Stimulated activated CD4-positive, alpha-beta T cell treated with anti-CD3 and anti-CD28 coated beads, Interleukin-4, amount 100 ng/mL, for 48 hours (primary cell): ENCODE data around the gene TAF11L12.
"Not testable (repeated sequence)": the region's sequence is repeated elsewhere in the genome, so short reads cannot be mapped to it uniquely, and the experiment has no call there.

Experiments
- DNase-seq, 2 donors: peaks; one replicate each; pipeline ENCODE4 v3.0.0-alpha.2; 2020; ENCODE audit warnings: low read depth in 2 of 2

The TAF11L12 gene

GRCh38 chr5:17610092-17610491 is at the start of gene TAF11L12:
Gene TAF11L12 (plus strand): TSS chr5:17610392.
- DNase-seq = not testable (repeated sequence)

DNA sequence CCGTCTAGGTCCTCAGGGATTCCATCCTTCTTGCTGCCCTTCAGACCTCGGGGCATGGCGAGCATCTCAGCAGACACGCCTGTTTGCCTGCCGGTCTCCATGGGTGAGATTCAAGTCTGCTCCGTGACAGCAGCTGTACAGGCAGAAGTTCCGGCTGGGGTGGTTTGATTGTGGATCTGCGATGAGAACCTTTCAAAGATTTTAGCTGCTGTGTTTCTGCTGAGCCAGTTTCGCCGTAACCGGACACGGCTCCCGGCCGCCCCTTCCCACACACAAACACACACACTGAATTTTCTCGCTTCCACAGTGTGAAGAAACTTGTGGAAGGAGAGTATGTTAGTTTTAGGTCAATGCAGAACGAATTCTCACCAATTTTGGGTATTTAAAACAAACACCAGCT is 24.5 kb upstream of the TAF11L12 start, which contains the start of gene TAF11L7:
Gene TAF11L7, minus strand, starts transcription at position 101 of the 400 bp plus-strand sequence.
- not testable (repeated sequence) for DNase-seq

GRCh38 chr5:17590860-17591259 is 19.3 kb upstream of the TAF11L12 start, which contains the start of gene TAF11L8:
Gene TAF11L8 (minus strand): TSS chr5:17590960.
- not testable (repeated sequence) for DNase-seq

GRCh38 chr5:17594255-17594654 is 15.9 kb upstream of the TAF11L12 start, which contains the start of gene TAF11L9:
Gene TAF11L9 (minus strand): TSS chr5:17594394.
- DNase-seq = not testable (repeated sequence)

- DNase-seq = not testable (repeated sequence)
Observed at GRCh38 chr5:17597728-17598127, 12.5 kb upstream of the TAF11L12 start, which contains the start of gene TAF11L10. Gene TAF11L10 (minus strand): TSS chr5:17597828.

DNA sequence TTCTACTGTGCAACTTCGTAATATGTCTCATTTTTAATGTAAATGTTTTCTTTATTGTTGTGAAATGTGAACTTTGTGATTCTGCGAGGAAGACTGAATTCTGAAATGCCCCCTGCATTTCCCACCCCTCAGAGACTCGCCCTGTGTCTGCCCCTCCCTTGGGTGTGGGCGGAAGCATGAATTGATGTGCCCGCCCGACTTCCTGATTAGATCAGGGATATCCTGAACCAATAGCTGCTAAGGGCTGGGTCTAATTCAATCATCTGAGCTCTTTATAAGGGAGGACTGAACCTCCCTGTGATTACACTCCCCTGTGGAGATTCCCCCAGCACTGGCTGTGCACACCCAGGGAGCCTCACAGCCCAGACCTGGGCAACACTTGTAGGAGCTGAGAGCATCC is 6.3 kb upstream of the TAF11L12 start, which contains the start of gene TAF11L11:
Gene TAF11L11, plus strand, starts transcription at position 304 of the 400 bp plus-strand sequence.
- not testable (repeated sequence) for DNase-seq

- DNase-seq = no peak
Observed at GRCh38 chr5:17604951-17605350, 5.2 kb upstream of the TAF11L12 start.

DNA sequence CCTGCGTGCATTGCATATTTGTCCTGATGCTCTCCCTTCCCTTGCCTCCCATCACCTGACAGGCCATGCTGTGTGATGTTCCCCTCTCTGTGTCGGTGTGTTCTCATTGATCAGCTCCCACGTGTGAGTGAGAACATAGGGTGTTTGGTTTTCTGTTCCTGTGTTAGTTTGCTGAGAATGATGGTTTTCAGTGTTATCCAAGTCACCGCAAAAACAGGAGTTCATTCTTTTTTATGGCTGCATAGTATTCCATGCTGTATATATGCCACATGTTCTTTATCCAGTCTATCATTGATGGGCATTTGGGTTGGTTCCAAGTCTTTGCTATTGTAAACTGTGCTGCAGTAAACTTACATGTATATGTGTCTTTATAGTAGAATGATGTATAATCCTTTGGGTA is 2.7 kb upstream of the TAF11L12 start:
- DNase-seq = not testable (repeated sequence)

- no peak for DNase-seq
Observed at GRCh38 chr5:17614872-17615605, 4.8 kb downstream of the TAF11L12 start.

GRCh38 chr5:17619354-17619753 is 9.2 kb downstream of the TAF11L12 start:
- DNase-seq = no peak

DNA sequence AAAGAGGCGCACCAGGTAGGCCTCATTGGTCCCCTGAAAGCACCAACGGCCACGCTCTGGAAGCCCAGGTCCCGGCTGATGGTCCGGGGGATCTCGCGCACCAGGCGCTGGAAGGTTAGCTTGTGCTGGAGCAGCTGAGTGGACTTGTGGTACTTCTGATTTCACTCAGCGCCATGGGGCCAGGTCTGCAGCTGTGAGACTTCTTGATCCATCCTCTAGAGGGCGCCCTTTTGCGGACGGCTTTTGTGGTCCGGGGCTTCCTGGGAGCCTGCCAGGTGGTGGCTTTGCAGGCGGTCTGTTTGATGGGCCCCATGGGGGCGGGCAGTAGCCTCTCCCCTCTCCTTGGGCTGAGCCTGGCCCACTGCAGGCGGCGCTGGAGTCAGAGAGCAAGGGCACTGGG is 10.4 kb downstream of the TAF11L12 start:
- DNase-seq = no peak

DNA sequence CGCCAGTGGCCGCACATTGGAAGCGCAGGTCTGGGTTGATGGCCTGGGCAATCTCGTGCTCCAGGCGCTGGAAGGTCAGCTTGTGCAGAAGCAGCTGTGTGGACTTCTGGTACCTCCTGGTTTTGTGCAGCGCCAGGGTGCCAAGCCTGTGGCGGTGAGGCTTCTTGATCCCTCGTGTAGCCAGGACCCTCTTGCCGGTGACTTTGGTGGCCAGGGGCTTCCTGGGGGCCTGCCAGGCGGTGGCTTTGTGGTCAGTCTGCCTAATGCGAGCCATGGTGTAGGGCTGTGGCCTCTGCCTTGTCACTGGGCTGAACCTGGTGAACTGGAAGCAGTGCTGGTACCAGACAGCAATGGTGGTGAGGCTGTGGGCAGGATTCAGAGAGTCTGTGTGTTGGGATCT is 15.5 kb downstream of the TAF11L12 start:
- DNase-seq = no peak

DNA sequence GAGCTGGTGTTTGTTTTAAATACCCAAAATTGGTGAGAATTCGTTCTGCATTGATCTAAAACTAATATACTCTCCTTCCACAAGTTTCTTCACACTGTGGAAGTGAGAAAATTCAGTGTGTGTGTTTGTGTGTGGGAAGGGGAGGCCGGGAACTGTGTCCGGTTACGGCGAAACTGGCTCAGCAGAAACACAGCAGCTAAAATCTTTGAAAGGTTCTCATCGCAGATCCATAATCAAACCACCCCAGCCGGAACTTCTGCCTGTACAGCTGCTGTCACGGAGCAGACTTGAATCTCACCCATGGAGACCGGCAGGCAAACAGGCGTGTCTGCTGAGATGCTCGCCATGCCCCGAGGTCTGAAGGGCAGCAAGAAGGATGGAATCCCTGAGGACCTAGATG is 21.6 kb downstream of the TAF11L12 start, which contains the start of gene TAF11L13:
Gene TAF11L13, plus strand, starts transcription at position 301 of the 400 bp plus-strand sequence.
- DNase-seq = not testable (repeated sequence)

DNA sequence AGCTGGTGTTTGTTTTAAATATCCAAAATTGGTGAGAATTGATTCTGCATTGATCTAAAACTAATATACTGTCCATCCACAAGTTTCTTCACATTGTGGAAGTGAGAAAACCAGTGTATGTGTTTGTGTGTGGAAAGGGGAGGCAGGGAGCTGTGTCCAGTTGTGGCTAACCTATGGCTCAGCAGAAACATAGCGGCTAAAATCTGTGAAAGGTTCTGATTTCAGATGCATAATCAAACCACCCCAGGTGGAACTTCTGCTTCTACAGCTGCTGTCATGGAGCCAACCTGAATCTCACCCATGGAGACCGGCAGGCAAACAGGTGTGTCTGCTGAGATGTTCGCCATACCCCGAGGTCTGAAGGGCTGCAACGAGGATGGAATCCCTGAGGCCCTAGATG is 24.0 kb downstream of the TAF11L12 start, which contains the start of gene TAF11L14:
Gene TAF11L14, plus strand, starts transcription at position 301 of the 400 bp plus-strand sequence.
- DNase-seq = no peak

GRCh38 chr5:17649232-17649631 is 39.0 kb downstream of the TAF11L12 start:
- DNase-seq = not testable (repeated sequence)

GRCh38 chr5:17655201-17655759 is 45.1 kb downstream of the TAF11L12 start:
- not testable (repeated sequence) for DNase-seq

DNA sequence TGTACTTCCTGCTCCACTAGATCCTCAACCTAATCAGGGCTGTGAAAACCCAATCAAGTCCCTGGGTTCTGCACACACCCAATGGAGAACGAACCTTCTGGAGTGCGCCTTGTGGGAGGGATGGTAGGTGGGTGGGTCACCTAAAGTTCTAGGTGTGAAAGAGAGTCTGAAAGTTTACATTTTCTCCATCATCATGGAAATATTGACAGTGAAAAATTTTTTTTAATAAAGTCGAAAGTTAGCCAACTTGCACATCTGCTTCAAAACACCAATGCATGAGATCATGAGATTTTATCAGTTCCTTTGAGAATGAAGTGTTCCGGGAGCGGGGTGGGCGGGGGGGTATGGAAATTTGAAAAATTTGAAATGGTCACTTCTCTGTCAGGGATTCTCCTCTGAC is 45.7 kb downstream of the TAF11L12 start:
- DNase-seq = no peak
